Effector CD8-positive, alpha-beta T cell (primary cell): Measurements from ENCODE around the gene LCN15.
"Not testable (repeated sequence)": the region's sequence is repeated elsewhere in the genome, so short reads cannot be mapped to it uniquely, and the experiment has no call there.

ENCODE experiments used
- DNase-seq: peaks from one replicate; lab custom pipeline; 2025; lab: John Stamatoyannopoulos, UW

LCN15 gene

GRCh38 chr9:136722093-136722968 is 42.0 kb downstream of the LCN15 start:
- no peak for DNase-seq

GRCh38 chr9:136721339-136722092 is 42.8 kb downstream of the LCN15 start:
- no peak for DNase-seq

- DNase-seq, result no peak
Observed at GRCh38 chr9:136720898-136721338, 43.4 kb downstream of the LCN15 start.

GRCh38 chr9:136720251-136720897 is 43.9 kb downstream of the LCN15 start:
- DNase-seq, result no peak

GRCh38 chr9:136719195-136719880 is 45.0 kb downstream of the LCN15 start:
- no peak for DNase-seq

GRCh38 chr9:136718345-136719194 is 45.7 kb downstream of the LCN15 start:
- DNase-seq, result no peak

- no peak for DNase-seq
Observed at GRCh38 chr9:136717399-136717798, 46.9 kb downstream of the LCN15 start.

GRCh38 chr9:136714893-136715274 is 49.4 kb downstream of the LCN15 start:
- no peak for DNase-seq

GRCh38 chr9:136714096-136714892 is 50.0 kb downstream of the LCN15 start:
- DNase-seq, result no peak

- DNase-seq, result no peak
Observed at GRCh38 chr9:136713550-136713949, 50.8 kb downstream of the LCN15 start.

- DNase-seq, result no peak
Observed at GRCh38 chr9:136712690-136713544, 51.4 kb downstream of the LCN15 start.

GRCh38 chr9:136711751-136712689 is 52.3 kb downstream of the LCN15 start, which contains the start of gene DIPK1B:
TSS of gene DIPK1B (plus strand) at chr9:136712572. CDS start at chr9:136712666, 94 bp downstream.
- DNase-seq, result no peak

- not testable (repeated sequence) for DNase-seq
Observed at GRCh38 chr9:136711219-136711648, 53.1 kb downstream of the LCN15 start.

GRCh38 chr9:136710543-136710942 is 53.8 kb downstream of the LCN15 start:
- DNase-seq, result no peak
